Breast epithelium (tissue), 3 donors: ENCODE data around the gene NOTCH3.

Experiments
- CTCF ChIP-seq, 3 donors: fragments of 450-650 bp; IDR thresholded peaks; one replicate each; pipeline ENCODE4 v1.5.1; 2016 to 2017; ENCODE audit warnings: antibody characterized with exemption in 3 of 3, mild to moderate bottlenecking in 3 of 3, moderate library complexity in 3 of 3
- POLR2A ChIP-seq: fragments of 450-650 bp; IDR thresholded peaks from one replicate; pipeline ENCODE4 v1.6.1; 2016; ENCODE audit warnings: antibody characterized with exemption, mild to moderate bottlenecking, moderate library complexity
- POLR2AphosphoS5 ChIP-seq, 3 donors: sonication (generic); formaldehyde crosslinking; IDR thresholded peaks; one replicate each; pipeline ENCODE4 v1.6.1; 2017; ENCODE audit warnings: antibody characterized with exemption in 3 of 3

GRCh38 chr19:15248106-15248505, 47.3 kb upstream of the NOTCH3 start:
- no peak for TF ChIP-seq CTCF (IDR thresholded peaks at IDR 0.05)
- TF ChIP-seq POLR2A = no peak
- peak in 1 of 3 donors; percentile 19 for TF ChIP-seq POLR2AphosphoS5 (IDR thresholded peaks at IDR 0.05)
